Astrocyte of the spinal cord (primary cell): ENCODE measurements around the gene SMARCE1.
"Not testable (repeated sequence)": the region's sequence is repeated elsewhere in the genome, so short reads cannot be mapped to it uniquely, and the experiment has no call there.

ENCODE experiments used
- DNase-seq: peaks from one replicate; pipeline ENCODE4 v3.0.0; 2011; ENCODE audit warnings: low read depth, low spot score
- H3K4me3 ChIP-seq: 2 replicates; pipeline ENCODE4 v1.5.1; 2011; ENCODE audit warnings: low read depth, mild to moderate bottlenecking, low read length, moderate library complexity
- CTCF ChIP-seq: IDR thresholded peaks from 2 replicates; pipeline ENCODE4 v1.5.1; 2012; ENCODE audit warnings: low read depth, mild to moderate bottlenecking, low read length, inconsistent platforms
- in situ Hi-C: cut with HindIII; loops from 2 replicates; pipeline ENCODE4 v1.10.0; 2017; ENCODE audit warnings: low sequenced_read_pairs

The SMARCE1 gene

GRCh38 chr17:40588552-40588951 is 59.1 kb downstream of the SMARCE1 start:
- in situ Hi-C loops, result no loop called here
- no peak overlapping the region for H3K4me3 ChIP-seq
- DNase-seq, result no peak
- no peak for TF ChIP-seq CTCF

GRCh38 chr17:40586264-40586663 is 61.4 kb downstream of the SMARCE1 start:
- in situ Hi-C loops, H3K4me3 ChIP-seq, DNase-seq: not testable (repeated sequence)

- H3K4me3 ChIP-seq, DNase-seq, in situ Hi-C loops: not testable (repeated sequence)
These were observed 62.7 kb downstream of the SMARCE1 start for GRCh38 chr17:40584950-40585349.

- no peak for DNase-seq
- no peak for TF ChIP-seq CTCF
- in situ Hi-C loops, result no loop called here
- no peak overlapping the region for H3K4me3 ChIP-seq
These were observed 65.2 kb downstream of the SMARCE1 start for GRCh38 chr17:40582328-40582901.

GRCh38 chr17:40580140-40580539 is 67.5 kb downstream of the SMARCE1 start:
- DNase-seq, result no peak
- no peak for TF ChIP-seq CTCF
- no peak overlapping the region for H3K4me3 ChIP-seq
- in situ Hi-C loops, result no loop called here

GRCh38 chr17:40579471-40579870 is 68.1 kb downstream of the SMARCE1 start:
- no peak for DNase-seq
- no peak overlapping the region for H3K4me3 ChIP-seq
- in situ Hi-C loops, result no loop called here
- no peak for TF ChIP-seq CTCF

- in situ Hi-C loops, result no loop called here
- no peak overlapping the region for H3K4me3 ChIP-seq
- DNase-seq, result no peak
- TF ChIP-seq CTCF, result no peak
These were observed 70.0 kb downstream of the SMARCE1 start for GRCh38 chr17:40577611-40578065.
